RWPE1 (cell line): ENCODE measurements around the gene CDKL2.
"Not testable (repeated sequence)": the region's sequence is repeated elsewhere in the genome, so short reads cannot be mapped to it uniquely, and the experiment has no call there.

ENCODE experiments used
- CTCF ChIA-PET: fragments of 350-600 bp; sonication (Branson Sonifier 250); formaldehyde crosslinking; extraction: SDS; loops from one replicate; lab custom pipeline; 2021; lab: Yijun Ruan, JAX
- POLR2A ChIA-PET: fragments of 400-600 bp; formaldehyde crosslinking; extraction: SDS; loops from one replicate; lab custom pipeline; 2020; ENCODE audit warnings: antibody characterized with exemption; ENCODE audit not compliant: low non-redundant PET; lab: Yijun Ruan, JAX
- DNase-seq: peaks from one replicate; pipeline ENCODE4 v3.0.0; 2012; ENCODE audit warnings: low spot score
- H3K27ac ChIP-seq: fragments of 450-650 bp; 2 replicates; pipeline ENCODE4 v1.5.1; 2017
- CTCF ChIP-seq: fragments of 450-650 bp; conservative IDR thresholded peaks from 2 replicates; pipeline ENCODE4 v1.5.1; 2017; ENCODE audit warnings: low read depth, mild to moderate bottlenecking

CDKL2 gene

GRCh38 chr4:75672461-75673026 is 42.2 kb upstream of the CDKL2 start:
- POLR2A ChIA-PET, result no interaction called here
- peak; percentile 55 for DNase-seq
- peak overlapping the region; percentile 89 for H3K27ac ChIP-seq
- TF ChIP-seq CTCF, result no peak
- CTCF ChIA-PET, result interaction anchor here (0.6 kb wide), 1 partner anchor 1678 kb away, joined by 3 read pairs; no protein-coding TSS in a partner anchor

GRCh38 chr4:75671802-75672421 is 41.6 kb upstream of the CDKL2 start:
- ChIA-PET CTCF (interaction anchor here (0.6 to 2.2 kb wide), 2 partner anchors 52 to 1679 kb away, joined by 3 to 7 read pairs; partner anchors contain the start of gene USO1), POLR2A (no interaction called here)
- peak overlapping the region; percentile 89 for H3K27ac ChIP-seq
- DNase-seq, result no peak
- TF ChIP-seq CTCF, result no peak

- no peak overlapping the region for H3K27ac ChIP-seq
- CTCF ChIA-PET, result interaction anchor here (1.6 kb wide), 1 partner anchor 55 kb away, joined by 5 read pairs; no protein-coding TSS in a partner anchor
- POLR2A ChIA-PET, result no interaction called here
- DNase-seq, result no peak
- TF ChIP-seq CTCF, result no peak
Observed at GRCh38 chr4:75668596-75668995, 38.3 kb upstream of the CDKL2 start.

- POLR2A ChIA-PET, H3K27ac ChIP-seq, DNase-seq: not testable (repeated sequence)
- CTCF ChIA-PET, result interaction anchor here (1.6 kb wide), 1 partner anchor 56 kb away, joined by 5 read pairs; no protein-coding TSS in a partner anchor
Observed at GRCh38 chr4:75667636-75668035, 37.3 kb upstream of the CDKL2 start.

- CTCF ChIA-PET, result no interaction called here
- TF ChIP-seq CTCF, result no peak
- no peak for DNase-seq
- POLR2A ChIA-PET, result no interaction called here
- no peak overlapping the region for H3K27ac ChIP-seq
Observed at GRCh38 chr4:75666299-75666698, 36.0 kb upstream of the CDKL2 start.

GRCh38 chr4:75664604-75665003 is 34.3 kb upstream of the CDKL2 start:
- CTCF ChIA-PET, DNase-seq, POLR2A ChIA-PET, H3K27ac ChIP-seq: not testable (repeated sequence)

GRCh38 chr4:75662626-75663025 is 32.3 kb upstream of the CDKL2 start:
- H3K27ac ChIP-seq, result no peak overlapping the region
- ChIA-PET POLR2A (no interaction called here), CTCF (no interaction called here)
- no peak for DNase-seq
- no peak for TF ChIP-seq CTCF
